ENCODE results near the gene IL25.
"Not testable (repeated sequence)": the region's sequence is repeated elsewhere in the genome, so short reads cannot be mapped to it uniquely, and the experiment has no call there.

Gene IL25

GRCh38 chr14:23376482-23377197, 4.0 kb downstream of the IL25 start, which contains the start of gene CMTM5:
TSS of gene CMTM5 (plus strand) at chr14:23377046. CDS start at chr14:23377252, 206 bp downstream.
- no peak for DNase-seq

- DNase-seq = no peak
Measured at GRCh38 chr14:23377198-23377550, 4.6 kb downstream of the IL25 start.

GRCh38 chr14:23377573-23378563, 5.3 kb downstream of the IL25 start:
- no peak for DNase-seq

GRCh38 chr14:23378612-23379220, 6.1 kb downstream of the IL25 start:
- no peak for DNase-seq

GRCh38 chr14:23379366-23380196, 7.0 kb downstream of the IL25 start:
- peak; percentile 53 for DNase-seq

- DNase-seq = no peak
Measured at GRCh38 chr14:23380197-23380914, 7.7 kb downstream of the IL25 start.

GRCh38 chr14:23380976-23381375, 8.4 kb downstream of the IL25 start:
- DNase-seq = no peak

- no peak for DNase-seq
Measured at GRCh38 chr14:23381871-23382270, 9.3 kb downstream of the IL25 start.

GRCh38 chr14:23382276-23382675, 9.7 kb downstream of the IL25 start:
- no peak for DNase-seq

GRCh38 chr14:23382731-23383440, 10.3 kb downstream of the IL25 start:
- no peak for DNase-seq

GRCh38 chr14:23384364-23385080, 11.9 kb downstream of the IL25 start:
- DNase-seq = no peak

GRCh38 chr14:23385244-23385641, 12.6 kb downstream of the IL25 start:
- no peak for DNase-seq

GRCh38 chr14:23385642-23386265, 13.1 kb downstream of the IL25 start:
- no peak for DNase-seq

- not testable (repeated sequence) for DNase-seq
Measured at GRCh38 chr14:23386266-23386657, 13.7 kb downstream of the IL25 start.

- no peak for DNase-seq
Measured at GRCh38 chr14:23386999-23387398, 14.4 kb downstream of the IL25 start.

GRCh38 chr14:23387916-23388882, 15.6 kb downstream of the IL25 start:
- DNase-seq = no peak

- no peak for DNase-seq
Measured at GRCh38 chr14:23388996-23389395, 16.4 kb downstream of the IL25 start.

- DNase-seq = no peak
Measured at GRCh38 chr14:23389396-23389795, 16.8 kb downstream of the IL25 start.

- DNase-seq = not testable (repeated sequence)
Measured at GRCh38 chr14:23389871-23390270, 17.3 kb downstream of the IL25 start.
